NT2/D1 (cell line): ENCODE measurements around the gene RPS5.

ENCODE experiments used
- DNase-seq: peaks from one replicate; pipeline ENCODE4 v3.0.0-alpha.2; 2011; ENCODE audit warnings: low read depth, low spot score
- H3K27me3 ChIP-seq: 2 replicates; pipeline ENCODE4 v1.6.0; 2011; ENCODE audit warnings: mild to moderate bottlenecking; ENCODE audit not compliant: insufficient read length, insufficient read depth
- H3K36me3 ChIP-seq: 2 replicates; pipeline ENCODE4 v1.6.1; 2011; ENCODE audit warnings: mild to moderate bottlenecking, low read length, mixed read lengths; ENCODE audit not compliant: insufficient read depth, insufficient read length
- H3K4me1 ChIP-seq: 2 replicates; pipeline ENCODE4 v1.5.1; 2011; ENCODE audit not compliant: insufficient read depth, insufficient read length
- H3K4me3 ChIP-seq: 2 replicates; pipeline ENCODE4 v1.5.1; 2011; ENCODE audit warnings: low read depth; ENCODE audit not compliant: insufficient read length
- H3K9ac ChIP-seq: 2 replicates; pipeline ENCODE4 v1.6.0; 2011; ENCODE audit warnings: low read depth; ENCODE audit not compliant: insufficient read length
- H3K9me3 ChIP-seq: 2 replicates; pipeline ENCODE4 v1.5.1; 2011; ENCODE audit warnings: mild to moderate bottlenecking, low read length; ENCODE audit not compliant: insufficient read depth
- SUZ12 ChIP-seq: IDR thresholded peaks from 2 replicates; pipeline ENCODE4 v1.6.1; 2011; ENCODE audit not compliant: insufficient read length, insufficient read depth; ENCODE audit errors: extremely low read depth
- YY1 ChIP-seq: IDR thresholded peaks from 2 replicates; pipeline ENCODE4 v1.6.1; 2011; ENCODE audit not compliant: insufficient read length, insufficient read depth
- ZNF274 ChIP-seq: IDR thresholded peaks from 2 replicates; pipeline ENCODE4 v1.6.1; 2011; ENCODE audit warnings: mild to moderate bottlenecking, low read depth, low read length

Gene RPS5

DNA sequence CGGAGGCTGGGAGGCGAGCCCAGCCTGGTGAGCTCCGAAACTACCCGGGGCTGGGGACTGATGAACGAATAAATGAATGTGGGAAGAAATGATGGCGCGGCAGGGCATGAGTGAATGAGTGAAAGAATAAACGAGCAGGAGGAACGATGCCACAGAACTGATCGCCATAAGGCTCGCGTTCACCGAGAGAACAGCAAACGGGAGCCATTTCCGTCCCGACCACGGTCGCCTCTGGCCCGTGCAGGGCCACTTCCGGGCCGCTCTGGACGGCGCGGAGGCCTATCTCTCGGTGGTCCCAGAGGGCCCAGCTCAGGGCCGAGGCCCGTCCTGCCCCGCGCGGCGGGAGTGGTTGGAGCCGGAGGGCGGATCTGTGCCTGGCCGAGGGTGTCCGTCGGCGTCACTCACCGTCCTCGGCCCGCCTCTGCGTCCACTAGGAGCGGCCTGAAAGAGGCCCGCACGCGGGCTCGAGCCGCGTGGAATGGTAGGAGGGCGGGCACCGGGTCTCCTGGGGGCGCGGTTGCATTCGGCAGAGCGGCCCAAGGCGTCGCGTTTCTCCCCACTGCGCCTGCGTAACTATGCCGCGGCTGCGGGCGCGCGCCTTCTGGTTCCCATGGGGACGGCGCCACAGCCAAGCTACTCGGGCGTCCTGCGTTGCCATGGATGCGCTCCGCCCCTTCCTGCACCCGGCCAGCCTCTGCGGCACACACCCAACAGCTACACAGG is 24.6 kb upstream of the RPS5 start, which contains the start of gene ZNF497:
Gene ZNF497 (minus strand): TSS at position 480 of the 723 bp plus-strand sequence. CDS start 5,116 bp downstream, outside the sequence.
- TF ChIP-seq YY1 (peak; percentile 51), ZNF274 (no peak)
- DNase-seq: peak; percentile 87
- peaks cover 9% of the 10 kb centered on the region for H3K4me1 ChIP-seq

DNA sequence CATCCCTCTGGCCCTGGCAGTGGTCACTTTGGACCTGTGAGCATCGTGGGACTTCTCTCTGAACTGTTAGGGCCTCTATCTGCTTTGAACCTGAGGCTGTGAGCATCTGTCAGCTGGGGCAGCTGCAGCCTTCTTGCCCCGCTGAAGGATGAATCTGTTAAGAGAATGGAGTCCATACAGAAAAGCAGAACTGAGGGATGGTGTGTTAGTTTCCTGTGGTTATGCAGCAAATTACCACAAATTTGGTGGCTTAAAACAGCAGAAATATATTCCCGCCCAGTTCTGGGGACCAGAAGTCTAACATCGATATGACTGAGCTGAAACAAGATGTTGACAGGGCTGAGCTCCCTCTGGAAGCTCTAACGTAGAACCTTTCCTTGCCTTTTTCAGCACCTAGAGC is 22.9 kb upstream of the RPS5 start:
- no peak for DNase-seq
- peaks cover 1% of the 10 kb centered on the region for H3K4me1 ChIP-seq
- H3K36me3 ChIP-seq: peaks cover 17% of the 10 kb centered on the region
- no peaks in the 10 kb centered on the region for H3K27me3 ChIP-seq
- no peak overlapping the region for H3K9ac ChIP-seq
- no peak overlapping the region for H3K4me3 ChIP-seq
- TF ChIP-seq ZNF274 (no peak), SUZ12 (no peak), YY1 (no peak)
- H3K9me3 ChIP-seq: no peaks in the 10 kb centered on the region

More for the DNA sequence above, 24.6 kb upstream of the RPS5 start, which contains the start of gene ZNF497:
- H3K9me3 ChIP-seq: no peaks in the 10 kb centered on the region
- peak within 1 kb of the TSS; percentile 93 for H3K4me3 ChIP-seq
- peaks cover 18% of the 10 kb centered on the region for H3K36me3 ChIP-seq
- peak within 1 kb of the TSS; percentile 96 for H3K9ac ChIP-seq
- no peaks in the 10 kb centered on the region for H3K27me3 ChIP-seq

DNA sequence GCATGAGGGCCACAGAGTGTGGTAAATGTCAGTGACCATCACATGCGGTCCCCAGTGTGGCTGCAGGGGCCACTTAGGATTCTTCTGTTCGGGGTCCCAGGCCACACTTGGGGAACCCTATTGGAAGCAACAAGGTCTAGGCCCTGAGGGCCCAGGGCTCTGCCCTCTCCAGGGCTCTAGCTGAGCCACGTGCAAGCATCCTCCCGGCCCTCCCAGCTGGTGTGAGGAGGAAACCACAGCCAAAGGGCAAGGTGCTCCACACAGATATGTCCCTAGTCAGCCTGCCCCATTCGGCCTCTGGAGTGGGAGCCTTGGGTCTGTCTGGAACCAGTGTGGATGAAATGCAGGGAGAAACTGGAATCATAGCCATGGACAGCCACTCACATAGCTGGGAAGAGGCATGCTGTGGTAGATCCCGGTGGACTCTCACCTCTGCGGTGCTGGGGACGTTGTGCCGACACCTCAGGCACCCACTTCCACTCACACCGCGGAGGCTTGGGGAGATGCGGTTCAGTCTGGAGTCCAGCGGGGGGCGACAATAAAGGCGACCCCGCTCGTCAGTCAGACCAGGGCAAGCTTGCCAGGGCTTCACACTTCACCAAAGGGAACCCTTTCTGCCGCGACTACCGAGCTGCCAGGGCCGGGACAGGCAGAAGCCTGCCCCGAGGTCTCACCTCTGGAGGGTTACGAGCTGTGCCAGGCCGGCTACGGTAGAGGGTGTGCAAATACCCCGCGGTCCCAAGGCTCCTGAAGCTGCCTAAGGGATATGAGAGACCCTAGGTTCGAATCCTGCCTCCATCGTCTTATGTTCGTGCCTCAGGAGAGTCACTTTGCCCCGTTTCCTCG is 20.3 kb upstream of the RPS5 start:
- no peak for DNase-seq
- H3K27me3 ChIP-seq: no peaks in the 10 kb centered on the region
- H3K36me3 ChIP-seq: peaks cover 17% of the 10 kb centered on the region
- H3K9me3 ChIP-seq: no peaks in the 10 kb centered on the region
- H3K9ac ChIP-seq: no peak overlapping the region
- TF ChIP-seq ZNF274: no peak
- TF ChIP-seq SUZ12: no peak
- no peak for TF ChIP-seq YY1
- no peak overlapping the region for H3K4me3 ChIP-seq
- peaks cover 1% of the 10 kb centered on the region for H3K4me1 ChIP-seq

GRCh38 chr19:58367698-58368454 is 19.2 kb upstream of the RPS5 start:
- TF ChIP-seq ZNF274 (no peak), YY1 (no peak), SUZ12 (no peak)
- no peak overlapping the region for H3K4me3 ChIP-seq
- no peak overlapping the region for H3K9ac ChIP-seq
- no peaks in the 10 kb centered on the region for H3K9me3 ChIP-seq
- H3K27me3 ChIP-seq: no peaks in the 10 kb centered on the region
- no peak for DNase-seq
- H3K36me3 ChIP-seq: peaks cover 17% of the 10 kb centered on the region
- H3K4me1 ChIP-seq: peaks cover 4% of the 10 kb centered on the region

DNA sequence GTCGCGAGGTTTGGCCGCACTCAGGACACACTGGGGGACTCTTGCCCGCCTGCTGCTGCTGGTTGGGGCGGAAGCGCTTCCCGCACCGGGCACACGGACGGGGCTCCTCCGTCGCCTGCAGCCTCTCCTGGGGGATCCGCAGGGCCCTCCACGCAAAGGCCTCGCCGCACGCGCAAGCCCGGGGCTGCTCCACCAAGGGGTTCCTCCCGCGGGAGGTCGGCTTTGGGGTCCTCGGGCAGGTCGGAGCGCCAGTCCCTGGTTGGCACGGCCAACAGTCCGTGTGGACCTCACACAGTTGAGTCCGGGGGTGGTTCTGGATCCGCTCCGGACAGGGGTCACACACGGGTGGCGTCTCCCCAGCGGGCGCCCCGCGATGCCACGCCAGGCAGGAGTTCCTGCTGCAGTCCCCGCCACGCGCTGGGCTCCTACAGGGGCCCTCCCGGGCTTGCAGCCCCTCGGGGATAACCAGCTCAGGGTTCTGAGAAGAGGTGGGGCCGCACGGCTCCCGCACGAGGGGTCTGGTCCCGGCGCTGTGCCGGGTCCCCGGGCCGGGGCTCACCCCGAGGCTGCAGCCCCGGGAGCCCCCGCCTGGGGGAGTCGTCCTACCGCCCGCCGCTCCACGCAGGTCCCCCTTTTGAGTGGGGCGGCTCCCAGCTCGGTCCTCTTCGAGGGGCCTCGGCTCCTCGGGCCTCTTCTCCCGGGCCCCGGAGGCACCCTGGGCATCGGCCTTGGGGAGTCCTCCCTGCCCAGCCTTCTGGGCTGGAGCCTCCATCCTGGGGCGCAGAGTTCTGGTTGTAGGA is 18.3 kb upstream of the RPS5 start:
- Histone ChIP-seq H3K27me3 (no peaks in the 10 kb centered on the region), H3K4me3 (no peak overlapping the region), H3K9ac (no peak overlapping the region), H3K4me1 (peaks cover 4% of the 10 kb centered on the region), H3K9me3 (no peaks in the 10 kb centered on the region), H3K36me3 (peaks cover 17% of the 10 kb centered on the region)
- DNase-seq: no peak
- TF ChIP-seq ZNF274 (no peak), SUZ12 (no peak), YY1 (no peak)

DNA sequence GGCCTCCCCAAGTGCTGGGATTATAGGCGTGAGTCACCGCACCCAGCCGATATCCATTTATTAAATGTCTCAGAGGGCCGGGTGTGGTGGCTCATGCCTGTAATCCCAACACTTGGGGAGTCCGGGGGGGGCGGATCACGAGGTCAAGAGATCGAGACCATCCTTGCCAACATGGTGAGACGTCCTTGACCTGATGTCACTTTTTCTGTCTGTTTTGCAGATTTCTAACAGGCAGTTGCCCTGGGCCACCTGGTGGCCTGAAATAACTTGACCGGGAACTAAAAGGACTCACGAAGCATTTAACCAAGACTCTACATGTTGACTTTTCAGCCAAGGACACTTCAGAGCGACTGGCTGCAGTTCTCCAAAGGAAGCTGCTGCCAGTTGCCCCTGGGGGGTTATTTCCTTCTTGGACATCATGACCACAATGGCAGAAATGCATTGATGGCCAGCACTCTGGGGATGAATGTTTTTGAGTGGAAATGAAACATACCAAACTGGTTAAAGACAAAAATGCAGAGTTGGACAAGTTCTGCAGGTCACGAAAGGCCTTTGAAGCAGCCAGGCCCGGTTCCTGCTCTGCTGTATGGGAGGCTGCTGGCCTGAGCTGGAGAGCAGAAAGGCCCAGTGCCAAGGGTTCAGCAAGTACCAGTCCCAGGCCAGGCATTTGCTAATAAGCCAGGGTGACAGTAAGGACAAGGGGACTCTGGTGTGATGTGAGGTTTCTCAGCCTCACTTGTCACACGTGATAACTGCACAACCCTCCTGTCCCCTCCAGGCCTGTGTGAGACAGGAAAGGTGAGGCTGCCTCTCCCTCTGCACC is 14.5 kb upstream of the RPS5 start:
- H3K4me1 ChIP-seq: peaks cover 3% of the 10 kb centered on the region
- no peaks in the 10 kb centered on the region for H3K27me3 ChIP-seq
- H3K9ac ChIP-seq: no peak overlapping the region
- peaks cover 5% of the 10 kb centered on the region for H3K36me3 ChIP-seq
- H3K9me3 ChIP-seq: no peaks in the 10 kb centered on the region
- no peak for TF ChIP-seq ZNF274
- no peak for TF ChIP-seq YY1
- no peak for TF ChIP-seq SUZ12
- no peak for DNase-seq
- H3K4me3 ChIP-seq: no peak overlapping the region
